HepG2 (cell line): ENCODE results near the gene NEDD1. TPM values are rescaled to one million over a fixed set of nuclear protein-coding genes. Genes with fewer than 3 reads are reported as not detected.

Experiments
- ATAC-seq: fragments of 200-7000 bp; cut with Tn5 transposase; 3 replicates; pipeline ENCODE4 v1.9.1; 2020; ENCODE audit warnings: mild to moderate bottlenecking, moderate library complexity
- BruUV-seq: library from RNA; stranded (reverse); fragments of 400-500 nt; replicated peaks from 2 replicates; lab custom pipeline; 2021; lab: Mats Ljungman, UMichigan
- CTCF ChIA-PET: fragments of 300-600 bp; formaldehyde crosslinking; extraction: SDS; loops from one replicate; lab custom pipeline; 2021; ENCODE audit warnings: low total read pairs, inconsistent platforms, low intra/inter-chr PET ratio; lab: Yijun Ruan, JAX
- POLR2A ChIA-PET: fragments of 350-600 bp; sonication (Branson Sonifier 250); formaldehyde crosslinking; loops from one replicate; lab custom pipeline; 2020; ENCODE audit warnings: antibody characterized with exemption, inconsistent platforms; lab: Yijun Ruan, JAX
- DNase-seq: peaks from one replicate; pipeline ENCODE4 v3.0.0-alpha.2; 2015; ENCODE audit warnings: low spot score
- FAIRE-seq: peaks from 3 replicates; lab custom pipeline; 2011; peaks lifted over from hg19 to GRCh38; lab: Jason Lieb, UNC
- H2AFZ ChIP-seq: one replicate; pipeline ENCODE4 v1.6.1; 2011; ENCODE audit warnings: low read length, inconsistent platforms
- H3K27ac ChIP-seq: fragments of 300-600 bp; 3 replicates; pipeline ENCODE4 v1.8.0; 2011; ENCODE audit warnings: mixed run types, mild to moderate bottlenecking, mixed read lengths, low read length, inconsistent platforms; ENCODE audit not compliant: insufficient read depth; ENCODE audit errors: extremely low read length
- H3K27me3 ChIP-seq, 2 experiments: fragments of 200-600 bp in 1 of 2; 2 replicates in 1 of 2; 3 replicates in 1 of 2; pipeline versions ENCODE4 v1.6.0 to v1.8.0; 2011; ENCODE audit warnings: low read length in 2 of 2, mild to moderate bottlenecking in 2 of 2, moderate library complexity in 2 of 2, inconsistent platforms in 1 of 2; ENCODE audit not compliant: insufficient read depth in 2 of 2, control insufficient read depth in 1 of 2
- H3K36me3 ChIP-seq, 2 experiments: fragments of 200-600 bp in 1 of 2; replicated peaks in 1 of 2; 2 replicates in 1 of 2; 3 replicates in 1 of 2; pipeline versions ENCODE4 v1.5.1 to v1.8.0; 2011; ENCODE audit warnings: low read length in 2 of 2, inconsistent platforms in 1 of 2; ENCODE audit not compliant: insufficient read depth in 2 of 2, control insufficient read depth in 1 of 2
- H3K4me1 ChIP-seq: 2 replicates; pipeline ENCODE4 v1.5.1; 2012; ENCODE audit warnings: low read length, inconsistent platforms; ENCODE audit not compliant: insufficient read depth
- H3K4me2 ChIP-seq: 2 replicates; pipeline ENCODE4 v1.6.0; 2011; ENCODE audit warnings: low read depth, low read length, inconsistent platforms
- H3K4me3 ChIP-seq, 3 experiments: fragments of 200-600 bp in 1 of 3; sonication (generic), shearing (Covaris generic) in 1 of 3; replicated peaks in 1 of 3; 2 replicates each; pipeline ENCODE4 v1.5.1; 2011 to 2016; ENCODE audit warnings: low read length in 3 of 3, inconsistent platforms in 2 of 3, low read depth in 2 of 3, mild to moderate bottlenecking in 2 of 3, control low read depth in 1 of 3, mixed read lengths in 1 of 3; ENCODE audit not compliant: insufficient read depth in 1 of 3
- H3K79me2 ChIP-seq: one replicate; pipeline ENCODE4 v1.6.1; 2011; ENCODE audit warnings: low read length, inconsistent platforms; ENCODE audit not compliant: insufficient read depth
- H3K9ac ChIP-seq: 2 replicates; pipeline ENCODE4 v1.6.0; 2011; ENCODE audit warnings: mild to moderate bottlenecking, low read depth, low read length, inconsistent platforms; ENCODE audit not compliant: insufficient read depth
- H3K9me3 ChIP-seq: 2 replicates; pipeline ENCODE4 v1.5.1; 2012; ENCODE audit warnings: mild to moderate bottlenecking, low read length
- H4K20me1 ChIP-seq: 2 replicates; pipeline ENCODE4 v1.6.0; 2011; ENCODE audit warnings: inconsistent platforms, mild to moderate bottlenecking, low read length, moderate library complexity; ENCODE audit not compliant: insufficient read depth
- HMG20A ChIP-seq: IDR thresholded peaks from 2 replicates; pipeline ENCODE4 v1.6.1; 2016; ENCODE audit warnings: borderline replicate concordance
- PATZ1 ChIP-seq: sonication (generic); formaldehyde crosslinking; IDR thresholded peaks from 2 replicates; pipeline ENCODE4 v1.4.0; 2020; ENCODE audit warnings: missing genetic modification reagents
- TBX3 ChIP-seq: fragments of 450-650 bp; IDR thresholded peaks from 2 replicates; pipeline ENCODE4 v1.6.1; 2017; ENCODE audit warnings: antibody characterized with exemption, mild to moderate bottlenecking, inconsistent platforms, borderline replicate concordance
- THAP9 ChIP-seq: sonication (generic); formaldehyde crosslinking; IDR thresholded peaks from 2 replicates; pipeline ENCODE4; 2020; ENCODE audit warnings: missing genetic modification reagents, mild to moderate bottlenecking, borderline replicate concordance
- UBTF ChIP-seq: sonication (generic); formaldehyde crosslinking; IDR thresholded peaks from 2 replicates; pipeline ENCODE4 v1.4.0; 2020; ENCODE audit warnings: mild to moderate bottlenecking, missing genetic modification reagents
- ZFP91 ChIP-seq: sonication (generic); formaldehyde crosslinking; IDR thresholded peaks from 2 replicates; pipeline ENCODE4 v1.9.0; 2022; ENCODE audit warnings: missing genetic modification reagents, mild to moderate bottlenecking, borderline replicate concordance
- ZNF263 ChIP-seq: sonication (generic); formaldehyde crosslinking; IDR thresholded peaks from 2 replicates; pipeline ENCODE4 v1.4.0; 2020; ENCODE audit warnings: missing genetic modification reagents
- ZNF564 ChIP-seq: sonication (generic); formaldehyde crosslinking; IDR thresholded peaks from 2 replicates; pipeline ENCODE4 v1.8.1; 2023; ENCODE audit warnings: mild to moderate bottlenecking, missing genetic modification reagents
- ZNF713 ChIP-seq: sonication (generic); formaldehyde crosslinking; IDR thresholded peaks from 2 replicates; pipeline ENCODE4 v1.4.0; 2020; ENCODE audit warnings: mild to moderate bottlenecking, missing genetic modification reagents
- ZNF839 ChIP-seq: sonication (generic); formaldehyde crosslinking; IDR thresholded peaks from 2 replicates; pipeline ENCODE4 v1.4.0; 2020; ENCODE audit warnings: missing genetic modification reagents, mild to moderate bottlenecking, borderline replicate concordance
- WGBS: methylation state at CpG from one replicate; pipeline ENCODE4 v1.1.6; 2017; ENCODE audit warnings: low lambda C conversion rate; 5-methylcytosine and 5-hydroxymethylcytosine counted together
- in situ Hi-C: cut with HindIII; loops from 2 replicates; pipeline ENCODE4 v1.10.0; 2017; ENCODE audit warnings: low pct_unique_long_range_greater_than_20kb; ENCODE audit not compliant: extremely low pct_ligation_motif_present
- intact Hi-C: fragments of 100-400 bp; cut with micrococcal nuclease; formaldehyde crosslinking; loops from one replicate; pipeline ENCODE4 v1.10.0; 2022; ENCODE audit not compliant: unreplicated experiment
- polyA plus RNA-seq, 8 experiments: library from polyadenylated mRNA; depleted of rRNA in 3 of 8; stranded (reverse) in 7 of 8; unstranded in 1 of 8; fragments of >200 nt; fragmentation: Illumina TruSeq in 4 of 8; extraction: Trizol in 4 of 8; gene quantifications; 2 replicates each; pipeline versions ENCODE4 v1.2.1 to v1.2.3, GENCODE V29; 2011 to 2016; ENCODE audit warnings: low read depth in 4 of 8, missing spikeins in 1 of 8, mixed read lengths in 1 of 8; ENCODE audit not compliant: insufficient read depth in 1 of 8
- total RNA-seq, 5 experiments: library from RNA; depleted of rRNA; stranded (reverse); fragments of >200 nt; fragmentation: Illumina TruSeq; extraction: Trizol; gene quantifications; 2 replicates each; pipeline ENCODE4 v1.2.3, GENCODE V29; 2016; ENCODE audit warnings: low read depth in 1 of 5

Gene NEDD1
- total and polyA plus RNA-seq, 2 of the 13 experiments (the other 11 are each of a cell fraction or from before 2014, with no cell fraction given), result 11.2 to 21.5 TPM

GRCh38 chr12:96881608-96882007 lies 25.4 kb upstream of the NEDD1 start:
- H3K9ac ChIP-seq, result no peak overlapping the region
- H3K27me3 ChIP-seq, result no peaks in the 10 kb centered on the region
- no peak for TF ChIP-seq ZNF263 (CRISPR knock-in tag)
- no peak for TF ChIP-seq UBTF (CRISPR knock-in tag)
- TF ChIP-seq ZNF564 (CRISPR knock-in tag), result peak; percentile 91
- peak; percentile 33; the same call in 1 of the 2 replicates for TF ChIP-seq TBX3
- TF ChIP-seq HMG20A, result no peak
- H3K4me1 ChIP-seq, result no peaks in the 10 kb centered on the region
- H2AFZ ChIP-seq, result no peak overlapping the region
- no TSS peak for BruUV-seq
- H3K4me3 ChIP-seq, result no peak overlapping the region
- DNase-seq, result no peak
- H3K4me2 ChIP-seq, result no peak overlapping the region
- POLR2A ChIA-PET, result no interaction called here
- H3K36me3 ChIP-seq, result no peaks in the 10 kb centered on the region
- FAIRE-seq, result no peak
- in situ Hi-C loops (no loop called here), intact Hi-C loops (no loop called here)
- no peak for ATAC-seq
- no peaks in the 10 kb centered on the region for H4K20me1 ChIP-seq
- no peak overlapping the region for H3K27ac ChIP-seq
- CTCF ChIA-PET, result no interaction called here
- no peaks in the 10 kb centered on the region for H3K79me2 ChIP-seq
- no peaks in the 10 kb centered on the region for H3K9me3 ChIP-seq

- POLR2A ChIA-PET, result no interaction called here
- Histone ChIP-seq H3K27me3 (no peaks in the 10 kb centered on the region), H3K79me2 (no peaks in the 10 kb centered on the region), H3K36me3 (no peaks in the 10 kb centered on the region), H3K9ac (no peak overlapping the region), H3K4me2 (no peak overlapping the region), H2AFZ (no peak overlapping the region), H3K4me3 (no peak overlapping the region), H3K4me1 (no peaks in the 10 kb centered on the region), H3K9me3 (no peaks in the 10 kb centered on the region), H4K20me1 (no peaks in the 10 kb centered on the region), H3K27ac (no peak overlapping the region)
- intact Hi-C loops (no loop called here), in situ Hi-C loops (no loop called here)
- no peak for FAIRE-seq
- CTCF ChIA-PET, result no interaction called here
- no TSS peak for BruUV-seq
- 0% methylated on average over 2 of the region's 2 CpGs for WGBS
- DNase-seq, result no peak
- no peak for ATAC-seq
- TF ChIP-seq PATZ1, result no peak
- TF ChIP-seq THAP9 (CRISPR knock-in tag), result no peak
- TF ChIP-seq ZNF839, result no peak
- TF ChIP-seq ZNF713 (CRISPR knock-in tag), result no peak
- no peak for TF ChIP-seq ZFP91 (CRISPR knock-in tag)
Observed at GRCh38 chr12:96882862-96883261, 24.2 kb upstream of the NEDD1 start.
